Prostate gland (tissue), 2 donors: ENCODE measurements around the gene SLC24A4. TPM values are rescaled to one million over a fixed set of nuclear protein-coding genes. Genes with fewer than 3 reads are reported as not detected.
"Not testable (repeated sequence)": the region's sequence is repeated elsewhere in the genome, so short reads cannot be mapped to it uniquely, and the experiment has no call there.

Experiments
- DNase-seq: peaks from one replicate; pipeline ENCODE4 v3.0.0-alpha.2; 2019; ENCODE audit warnings: low spot score
- H3K27ac ChIP-seq, 2 donors: fragments of 200-600 bp; sonication (generic); 2 replicates each; pipeline ENCODE4 v1.5.1; 2017 to 2019
- H3K27me3 ChIP-seq: fragments of 200-600 bp; sonication (generic); replicated peaks from 2 replicates; pipeline ENCODE4 v1.5.1; 2019; ENCODE audit not compliant: insufficient read depth
- H3K36me3 ChIP-seq, 2 donors: fragments of 200-600 bp; sonication (generic); 1 replicate in 1 of 2; 2 replicates in 1 of 2; pipeline versions ENCODE4 v1.5.1 to v1.8.1; 2017 to 2019
- H3K4me1 ChIP-seq: fragments of 200-600 bp; sonication (generic); replicated peaks from 2 replicates; pipeline ENCODE4 v1.5.1; 2019
- H3K4me3 ChIP-seq, 2 donors: fragments of 200-600 bp; sonication (generic); 2 replicates each; pipeline ENCODE4 v1.5.1; 2017 to 2019
- H3K9me3 ChIP-seq: fragments of 200-600 bp; sonication (generic); 2 replicates; pipeline ENCODE4 v1.5.1; 2017
- CTCF ChIP-seq, 4 experiments: fragments of 200-600 bp in 2 of 4; fragments of 450-650 bp in 2 of 4; sonication (generic) in 2 of 4; IDR thresholded peaks; 1 replicate in 3 of 4; 2 replicates in 1 of 4; pipeline ENCODE4 v1.5.1; 2016 to 2019; ENCODE audit warnings: antibody characterized with exemption in 4 of 4, mild to moderate bottlenecking in 2 of 4, moderate library complexity in 2 of 4
- POLR2A ChIP-seq: fragments of 450-650 bp; IDR thresholded peaks from one replicate; pipeline ENCODE4 v1.6.1; 2016; ENCODE audit warnings: antibody characterized with exemption, mild to moderate bottlenecking
- POLR2AphosphoS5 ChIP-seq: sonication (generic); formaldehyde crosslinking; IDR thresholded peaks from one replicate; pipeline ENCODE4 v1.6.1; 2017; ENCODE audit warnings: antibody characterized with exemption
- WGBS: methylation state at CpG from one replicate; pipeline ENCODE4 v1.1.5; 2018; 5-methylcytosine and 5-hydroxymethylcytosine counted together
- intact Hi-C: fragments of 100-400 bp; cut with DNase I; formaldehyde crosslinking; loops from one replicate; pipeline ENCODE4 v1.14.2; 2022
- total RNA-seq, 2 donors: library from RNA; depleted of rRNA; stranded (reverse); fragments of >200 nt; gene quantifications; one replicate each; pipeline ENCODE4 v1.1.0, GENCODE V29; 2016

The SLC24A4 gene
- total RNA-seq, 2 donors from 2014 or later = 0.82 to 7.2 TPM

GRCh38 chr14:92401561-92401960, 78.6 kb downstream of the SLC24A4 start:
- no peaks in the 10 kb centered on the region for H3K27me3 ChIP-seq
- DNase-seq = no peak
- TF ChIP-seq CTCF (IDR thresholded peaks at IDR 0.05) (no peak), POLR2A (no peak)
- H3K36me3 ChIP-seq = no peaks in the 10 kb centered on the region
- H3K4me1 ChIP-seq = no peaks in the 10 kb centered on the region
- no peaks in the 10 kb centered on the region for H3K9me3 ChIP-seq
- H3K4me3 ChIP-seq = no peak overlapping the region
- H3K27ac ChIP-seq = no peak overlapping the region
- intact Hi-C loops = no loop called here
- WGBS = 82% methylated on average over 3 of the region's 3 CpGs

GRCh38 chr14:92402500-92402899, 79.5 kb downstream of the SLC24A4 start:
- intact Hi-C loops, H3K36me3 ChIP-seq, H3K9me3 ChIP-seq, DNase-seq, H3K4me1 ChIP-seq, H3K27me3 ChIP-seq, H3K27ac ChIP-seq, H3K4me3 ChIP-seq: not testable (repeated sequence)
- 90% methylated on average over 1 of the region's 1 CpG for WGBS

GRCh38 chr14:92404018-92404417, 81.1 kb downstream of the SLC24A4 start:
- no peaks in the 10 kb centered on the region for H3K36me3 ChIP-seq
- H3K9me3 ChIP-seq = no peaks in the 10 kb centered on the region
- 77% methylated on average over 4 of the region's 4 CpGs for WGBS
- H3K27ac ChIP-seq = no peak overlapping the region
- no peaks in the 10 kb centered on the region for H3K4me1 ChIP-seq
- TF ChIP-seq POLR2A (no peak), POLR2AphosphoS5 (no peak), CTCF (IDR thresholded peaks at IDR 0.05) (no peak)
- intact Hi-C loops = no loop called here
- DNase-seq = no peak
- H3K27me3 ChIP-seq = no peaks in the 10 kb centered on the region
- H3K4me3 ChIP-seq = no peak overlapping the region

- no peaks in the 10 kb centered on the region for H3K9me3 ChIP-seq
- H3K27me3 ChIP-seq = no peaks in the 10 kb centered on the region
- H3K4me3 ChIP-seq = no peak overlapping the region
- no peak for TF ChIP-seq POLR2AphosphoS5
- no peak for TF ChIP-seq POLR2A
- TF ChIP-seq CTCF (IDR thresholded peaks at IDR 0.05) = no peak
- no peak for DNase-seq
- 46% methylated on average over 1 of the region's 1 CpG for WGBS
- H3K36me3 ChIP-seq = no peaks in the 10 kb centered on the region
- H3K27ac ChIP-seq = no peak overlapping the region
- intact Hi-C loops = no loop called here
- no peaks in the 10 kb centered on the region for H3K4me1 ChIP-seq
Observed at GRCh38 chr14:92404421-92404820, 81.5 kb downstream of the SLC24A4 start.

- DNase-seq = no peak
- Histone ChIP-seq H3K27me3 (no peaks in the 10 kb centered on the region), H3K4me1 (no peaks in the 10 kb centered on the region), H3K4me3 (no peak overlapping the region), H3K27ac (no peak overlapping the region), H3K9me3 (no peaks in the 10 kb centered on the region), H3K36me3 (no peaks in the 10 kb centered on the region)
- TF ChIP-seq POLR2A (no peak), POLR2AphosphoS5 (no peak), CTCF (IDR thresholded peaks at IDR 0.05) (no peak)
- intact Hi-C loops = no loop called here
- 94% methylated on average over 2 of the region's 2 CpGs for WGBS
Observed at GRCh38 chr14:92404938-92405337, 82.0 kb downstream of the SLC24A4 start.
